NCI-H524 treated with DMSO at 0.1 percent for 48 hours (cell line): ENCODE data around the gene PSMA8.
"Not testable (repeated sequence)": the region's sequence is repeated elsewhere in the genome, so short reads cannot be mapped to it uniquely, and the experiment has no call there.

Experiments
- DNase-seq: peaks from one replicate; lab custom pipeline; 2025; lab: John Stamatoyannopoulos, UW

The PSMA8 gene

GRCh38 chr18:26233208-26233607 is 99.5 kb downstream of the PSMA8 start:
- DNase-seq, result no peak

- DNase-seq, result not testable (repeated sequence)
Measured at GRCh38 chr18:26237363-26237762, 103.7 kb downstream of the PSMA8 start.

- DNase-seq, result not testable (repeated sequence)
Measured at GRCh38 chr18:26238718-26239117, 105.0 kb downstream of the PSMA8 start.

GRCh38 chr18:26242392-26242791 is 108.7 kb downstream of the PSMA8 start:
- not testable (repeated sequence) for DNase-seq
